ENCODE data around the gene FXYD3.

- TF ChIP-seq EZH2phosphoT487 (IDR thresholded peaks at IDR 0.05; ENCODE audit: low read depth, severe bottlenecking, unreplicated experiment): no peak
- no peak for TF ChIP-seq CTCF (IDR thresholded peaks at IDR 0.05; ENCODE audit: poor library complexity)
- no peak for TF ChIP-seq EZH2 (IDR thresholded peaks at IDR 0.05; ENCODE audit: borderline replicate concordance)
These were observed 41.0 kb upstream of the FXYD3 start for GRCh38 chr19:35074426-35075201.
